Osteocyte (in vitro differentiated cells): ENCODE data around the gene CDH19. TPM values are rescaled to one million over a fixed set of nuclear protein-coding genes. Genes with fewer than 3 reads are reported as not detected.
A peak's percentile ranks its signal among the peaks of the same experiment; 100 is the strongest.
"Not testable (repeated sequence)": the region's sequence is repeated elsewhere in the genome, so short reads cannot be mapped to it uniquely, and the experiment has no call there.

ENCODE experiments used
- DNase-seq: peaks from one replicate; pipeline ENCODE4 v3.0.0; 2021; ENCODE audit warnings: mixed read lengths; ENCODE audit not compliant: unreplicated experiment; ENCODE audit errors: extremely low spot score
- H3K27ac Mint-ChIP-seq: one replicate; pipeline ENCODE4 v1.8.0; 2021; ENCODE audit warnings: mild to moderate bottlenecking, mixed read lengths; ENCODE audit not compliant: unreplicated experiment
- H3K27me3 Mint-ChIP-seq: one replicate; pipeline ENCODE4 v1.8.0; 2021; ENCODE audit warnings: mixed read lengths; ENCODE audit not compliant: unreplicated experiment
- H3K36me3 Mint-ChIP-seq: one replicate; pipeline ENCODE4 v1.8.0; 2021; ENCODE audit warnings: mixed read lengths; ENCODE audit not compliant: unreplicated experiment
- H3K4me1 Mint-ChIP-seq: one replicate; pipeline ENCODE4 v1.8.0; 2021; ENCODE audit warnings: mixed read lengths; ENCODE audit not compliant: unreplicated experiment
- H3K4me3 Mint-ChIP-seq: one replicate; pipeline ENCODE4 v1.8.0; 2021; ENCODE audit warnings: mild to moderate bottlenecking, moderate library complexity, mixed read lengths; ENCODE audit not compliant: unreplicated experiment
- H3K9me3 Mint-ChIP-seq: one replicate; pipeline ENCODE4 v1.8.0; 2021; ENCODE audit warnings: mixed read lengths; ENCODE audit not compliant: unreplicated experiment
- total RNA-seq: library from RNA; stranded (reverse); gene quantifications from 2 replicates; pipeline ENCODE4 v1.2.1, GENCODE V29; 2021
- TF ChIP-seq, protein P1 (sequence below): fragments of 200-600 bp; sonication (generic); IDR thresholded peaks from 2 replicates; pipeline ENCODE4 v1.5.0; 2021; ENCODE audit warnings: antibody characterized with exemption, mild to moderate bottlenecking, moderate library complexity

CDH19 gene
- total RNA-seq, 1 donor from 2014 or later: not detected

DNA sequence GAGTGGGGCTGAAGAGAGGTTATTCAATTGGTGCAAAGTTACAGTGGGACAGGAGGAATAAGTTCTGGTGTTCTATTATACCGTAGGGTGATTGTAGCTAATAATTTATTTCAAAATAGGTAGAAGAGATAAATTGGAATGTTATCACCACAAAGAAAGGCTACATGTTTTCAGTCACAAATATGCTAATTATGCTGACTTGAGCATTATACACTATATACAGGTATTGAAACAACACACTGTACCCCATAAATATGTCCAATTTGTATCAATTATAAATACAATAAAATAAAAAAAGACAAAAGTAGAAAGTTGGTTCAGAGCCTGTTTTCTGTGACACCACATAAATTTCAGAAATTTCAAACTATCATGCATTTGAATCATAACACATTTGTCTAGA is 97.7 kb downstream of the CDH19 start:
- Mint-ChIP-seq H3K9me3 (no peaks in the 10 kb centered on the region), H3K4me3 (no peak overlapping the region), H3K4me1 (no peaks in the 10 kb centered on the region), H3K36me3 (no peaks in the 10 kb centered on the region), H3K27ac (no peak overlapping the region), H3K27me3 (peaks cover 9% of the 10 kb centered on the region)
- TF ChIP-seq, protein P1, sequence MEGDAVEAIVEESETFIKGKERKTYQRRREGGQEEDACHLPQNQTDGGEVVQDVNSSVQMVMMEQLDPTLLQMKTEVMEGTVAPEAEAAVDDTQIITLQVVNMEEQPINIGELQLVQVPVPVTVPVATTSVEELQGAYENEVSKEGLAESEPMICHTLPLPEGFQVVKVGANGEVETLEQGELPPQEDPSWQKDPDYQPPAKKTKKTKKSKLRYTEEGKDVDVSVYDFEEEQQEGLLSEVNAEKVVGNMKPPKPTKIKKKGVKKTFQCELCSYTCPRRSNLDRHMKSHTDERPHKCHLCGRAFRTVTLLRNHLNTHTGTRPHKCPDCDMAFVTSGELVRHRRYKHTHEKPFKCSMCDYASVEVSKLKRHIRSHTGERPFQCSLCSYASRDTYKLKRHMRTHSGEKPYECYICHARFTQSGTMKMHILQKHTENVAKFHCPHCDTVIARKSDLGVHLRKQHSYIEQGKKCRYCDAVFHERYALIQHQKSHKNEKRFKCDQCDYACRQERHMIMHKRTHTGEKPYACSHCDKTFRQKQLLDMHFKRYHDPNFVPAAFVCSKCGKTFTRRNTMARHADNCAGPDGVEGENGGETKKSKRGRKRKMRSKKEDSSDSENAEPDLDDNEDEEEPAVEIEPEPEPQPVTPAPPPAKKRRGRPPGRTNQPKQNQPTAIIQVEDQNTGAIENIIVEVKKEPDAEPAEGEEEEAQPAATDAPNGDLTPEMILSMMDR: no peak
- no peak for DNase-seq

GRCh38 chr18:66497351-66497750 is 106.5 kb downstream of the CDH19 start:
- Mint-ChIP-seq H3K27ac (no peak overlapping the region), H3K4me3 (no peak overlapping the region), H3K27me3 (peaks cover 9% of the 10 kb centered on the region), H3K9me3 (no peaks in the 10 kb centered on the region), H3K36me3 (no peaks in the 10 kb centered on the region), H3K4me1 (no peaks in the 10 kb centered on the region)
- no peak for DNase-seq
- TF ChIP-seq, protein P1: no peak

DNA sequence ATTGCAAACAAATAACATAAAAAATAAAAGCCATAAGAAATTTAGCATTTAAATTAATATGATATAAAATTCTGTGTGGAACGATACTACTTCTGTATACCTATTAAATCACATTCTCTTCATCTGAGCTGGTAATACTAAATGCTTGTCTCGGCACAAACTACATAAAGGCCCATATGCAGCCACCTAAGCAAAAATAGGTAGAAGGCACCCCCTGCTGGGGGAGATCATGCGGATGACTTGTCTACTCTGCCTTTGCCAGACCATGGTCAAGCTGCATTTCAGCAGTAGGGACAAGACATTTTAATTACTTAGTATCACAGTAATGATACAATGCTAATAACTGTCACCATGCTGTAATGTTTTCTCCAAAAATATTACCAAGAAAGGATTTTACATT is 108.0 kb downstream of the CDH19 start:
- Mint-ChIP-seq H3K4me1 (no peaks in the 10 kb centered on the region), H3K9me3 (no peaks in the 10 kb centered on the region), H3K27ac (no peak overlapping the region), H3K4me3 (no peak overlapping the region), H3K36me3 (no peaks in the 10 kb centered on the region), H3K27me3 (peaks cover 4% of the 10 kb centered on the region)
- TF ChIP-seq, protein P1: peak; percentile 29
- DNase-seq: no peak

DNA sequence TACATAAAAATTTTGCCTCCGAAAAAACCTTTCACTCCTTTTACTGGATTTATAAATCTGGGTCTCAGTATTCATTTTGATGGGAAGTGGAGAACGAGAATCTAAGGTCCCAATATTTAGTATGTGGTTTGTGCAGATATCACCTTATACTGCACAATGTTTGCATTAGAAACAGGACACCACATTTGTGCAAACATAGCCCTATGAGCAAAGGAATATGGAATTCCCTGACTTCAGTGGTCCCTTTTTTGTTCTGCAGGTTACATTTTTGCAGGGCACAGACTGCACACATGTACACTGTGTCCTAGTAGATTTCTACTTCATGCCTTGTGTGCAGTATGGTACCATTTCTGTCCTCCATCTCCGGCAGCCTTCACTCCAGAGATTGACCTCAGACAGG is 130.0 kb downstream of the CDH19 start:
- no peaks in the 10 kb centered on the region for H3K36me3 Mint-ChIP-seq
- H3K27me3 Mint-ChIP-seq: peaks cover 3% of the 10 kb centered on the region
- TF ChIP-seq, protein P1: no peak
- H3K9me3 Mint-ChIP-seq: no peaks in the 10 kb centered on the region
- H3K4me3 Mint-ChIP-seq: no peak overlapping the region
- no peak for DNase-seq
- H3K27ac Mint-ChIP-seq: no peak overlapping the region
- no peaks in the 10 kb centered on the region for H3K4me1 Mint-ChIP-seq

DNA sequence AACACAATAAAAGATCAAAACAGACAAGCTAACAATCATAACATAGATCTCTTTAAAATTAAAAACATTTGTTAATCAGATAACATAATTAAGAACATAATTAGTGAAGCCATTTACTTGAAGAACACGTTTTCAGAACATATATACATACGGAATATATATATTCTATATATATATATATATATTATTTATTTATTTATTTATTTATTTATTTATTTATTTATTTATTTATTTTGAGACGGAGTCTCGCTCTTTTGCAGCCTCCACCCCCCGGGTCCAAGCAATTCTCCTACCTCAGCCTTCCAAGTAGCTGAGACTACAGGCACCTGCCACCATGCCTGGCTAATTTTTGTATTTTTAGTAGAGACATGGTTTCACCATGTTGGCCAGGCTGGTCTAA is 137.7 kb downstream of the CDH19 start:
- not testable (repeated sequence) for H3K27me3 Mint-ChIP-seq, H3K4me3 Mint-ChIP-seq

GRCh38 chr18:66461344-66461743 is 142.5 kb downstream of the CDH19 start:
- Mint-ChIP-seq H3K4me1 (no peaks in the 10 kb centered on the region), H3K36me3 (no peaks in the 10 kb centered on the region), H3K4me3 (no peak overlapping the region), H3K27me3 (no peaks in the 10 kb centered on the region), H3K9me3 (no peaks in the 10 kb centered on the region), H3K27ac (no peak overlapping the region)
- no peak for DNase-seq
- TF ChIP-seq, protein P1: no peak

More for the DNA sequence above, 137.7 kb downstream of the CDH19 start:
- not testable (repeated sequence) for H3K4me1 Mint-ChIP-seq, DNase-seq, H3K36me3 Mint-ChIP-seq, H3K27ac Mint-ChIP-seq, H3K9me3 Mint-ChIP-seq
